ENCODE results near the gene PAQR4.

DNA sequence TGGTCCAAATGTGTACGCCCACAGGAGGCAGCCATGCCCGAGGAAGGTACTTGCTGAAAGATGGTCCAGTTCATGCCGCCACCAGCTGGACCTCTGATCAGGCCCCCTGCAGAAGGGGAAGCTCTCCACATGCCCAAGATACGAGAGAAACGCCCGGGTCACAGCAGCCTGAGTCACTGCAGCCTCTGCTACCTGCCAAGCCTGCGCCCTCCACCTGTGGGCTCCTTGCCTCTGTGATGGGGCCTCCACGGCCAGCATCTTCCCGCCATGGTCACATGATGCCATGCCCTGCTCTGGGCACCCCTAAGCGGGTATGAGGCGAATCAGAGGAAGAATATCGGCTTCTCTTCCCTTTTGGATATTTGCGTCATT, 18.8 kb upstream of the PAQR4 start:
- TF ChIP-seq CTCF (IDR thresholded peaks at IDR 0.05) = no peak
- TF ChIP-seq ZFX (IDR thresholded peaks at IDR 0.05; ENCODE audit: borderline replicate concordance) = no peak
